ENCODE measurements around the gene JAK3. TPM values are rescaled to one million over a fixed set of nuclear protein-coding genes. Genes with fewer than 3 reads are reported as not detected.
"Not testable (repeated sequence)": the region's sequence is repeated elsewhere in the genome, so short reads cannot be mapped to it uniquely, and the experiment has no call there.

The JAK3 gene
- total and polyA plus RNA-seq, 2 donors (not counting 3 experiments of a cell fraction or from before 2014, with no cell fraction given), result 3.1 to 3.8 TPM

GRCh38 chr19:17778251-17778967 is 69.4 kb downstream of the JAK3 start:
- Histone ChIP-seq H3K9ac (replicated peaks; ENCODE audit: extremely low read depth, insufficient read depth, low read length) (no peak overlapping the region), H3K27me3 (ENCODE audit: control insufficient read depth in 2 of 2, insufficient read depth in 2 of 2, low read length in 2 of 2) (no peaks in the 10 kb centered on the region), H3K79me2 (ENCODE audit: control insufficient read depth, insufficient read depth, low read length) (no peaks in the 10 kb centered on the region), H3K4me3 (replicated peaks in 1 of 3; ENCODE audit: insufficient read depth in 1 of 3, low read depth in 1 of 3, low read length in 3 of 3) (peak overlapping the region in 1 of 3 experiments; percentile 19), H3K4me2 (ENCODE audit: insufficient read depth, low read length) (peak overlapping the region; percentile 1), H3K4me1 (ENCODE audit: control insufficient read depth, extremely low read depth, insufficient read depth, low read length) (no peaks in the 10 kb centered on the region), H3K27ac (ENCODE audit: insufficient read depth, low read depth, low read length) (no peak overlapping the region), H3K36me3 (ENCODE audit: control insufficient read depth in 2 of 2, extremely low read depth in 1 of 2, insufficient read depth in 2 of 2, low read length in 2 of 2) (no peaks in the 10 kb centered on the region), H4K20me1 (replicated peaks; ENCODE audit: control insufficient read depth, extremely low read depth, insufficient read depth, low read length) (no peaks in the 10 kb centered on the region), H2AFZ (ENCODE audit: low read depth, low read length) (peak overlapping the region; percentile 75), H3K9me1 (replicated peaks; ENCODE audit: control insufficient read depth, extremely low read depth, insufficient read depth, low read length) (no peaks in the 10 kb centered on the region), H3K9me3 (replicated peaks; ENCODE audit: control insufficient read depth, insufficient read depth, low read length) (no peaks in the 10 kb centered on the region)
- CTCF ChIA-PET, result interaction anchor here (1.0 to 1.6 kb wide), 2 partner anchors 12 to 81 kb away, joined by 3 to 5 read pairs; partner anchors contain the start of gene RPL18A
- BruUV-seq (replicated peaks), result no TSS peak
- POLR2A ChIA-PET, result interaction anchor here (0.9 kb wide), 1 partner anchor 81 kb away, joined by 3 read pairs; the partner anchor contains the start of gene RPL18A
- intact Hi-C loops (cut with micrococcal nuclease), result loop anchor here (5.0 kb wide), 1 partner anchor 326 kb away; no protein-coding TSS in a partner anchor
- peak; percentile 44 for DNase-seq (ENCODE audit: low read depth, low spot score)
- TF ChIP-seq FOS (IDR thresholded peaks at IDR 0.05; ENCODE audit: borderline replicate concordance, insufficient read depth, low read length) (no peak), JUN (IDR thresholded peaks at IDR 0.05; ENCODE audit: borderline replicate concordance, insufficient read depth, insufficient read length, low read depth) (no peak), GATA2 (IDR thresholded peaks at IDR 0.05; ENCODE audit: insufficient read depth, insufficient read length, low read depth, low read length) (no peak), POLR2A (IDR thresholded peaks at IDR 0.05; ENCODE audit: low read depth, low read length) (no peak), MAX (IDR thresholded peaks at IDR 0.05; ENCODE audit: insufficient read depth, insufficient read length) (no peak), POLR2AphosphoS5 (IDR thresholded peaks at IDR 0.05; ENCODE audit: insufficient read depth, low read depth, low read length) (no peak), MYC (IDR thresholded peaks at IDR 0.05; ENCODE audit: low read depth, low read length) (no peak), EZH2 (IDR thresholded peaks at IDR 0.05; ENCODE audit: borderline replicate concordance, low read depth, low read length, severe bottlenecking) (no peak)
- TF ChIP-seq, protein P1, sequence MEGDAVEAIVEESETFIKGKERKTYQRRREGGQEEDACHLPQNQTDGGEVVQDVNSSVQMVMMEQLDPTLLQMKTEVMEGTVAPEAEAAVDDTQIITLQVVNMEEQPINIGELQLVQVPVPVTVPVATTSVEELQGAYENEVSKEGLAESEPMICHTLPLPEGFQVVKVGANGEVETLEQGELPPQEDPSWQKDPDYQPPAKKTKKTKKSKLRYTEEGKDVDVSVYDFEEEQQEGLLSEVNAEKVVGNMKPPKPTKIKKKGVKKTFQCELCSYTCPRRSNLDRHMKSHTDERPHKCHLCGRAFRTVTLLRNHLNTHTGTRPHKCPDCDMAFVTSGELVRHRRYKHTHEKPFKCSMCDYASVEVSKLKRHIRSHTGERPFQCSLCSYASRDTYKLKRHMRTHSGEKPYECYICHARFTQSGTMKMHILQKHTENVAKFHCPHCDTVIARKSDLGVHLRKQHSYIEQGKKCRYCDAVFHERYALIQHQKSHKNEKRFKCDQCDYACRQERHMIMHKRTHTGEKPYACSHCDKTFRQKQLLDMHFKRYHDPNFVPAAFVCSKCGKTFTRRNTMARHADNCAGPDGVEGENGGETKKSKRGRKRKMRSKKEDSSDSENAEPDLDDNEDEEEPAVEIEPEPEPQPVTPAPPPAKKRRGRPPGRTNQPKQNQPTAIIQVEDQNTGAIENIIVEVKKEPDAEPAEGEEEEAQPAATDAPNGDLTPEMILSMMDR (IDR thresholded peaks at IDR 0.05; ENCODE audit: extremely low read depth in 1 of 2, insufficient read depth in 1 of 2, low read depth in 1 of 2, low read length in 2 of 2), result no peak
- FAIRE-seq, result peak; percentile 76
- dilution Hi-C loops (cut with MboI; ENCODE audit: extremely low pct_ligation_motif_present, low sequenced_read_pairs), result no loop called here

- H3K9me3 ChIP-seq (replicated peaks; ENCODE audit: control insufficient read depth, insufficient read depth, low read length); H3K4me1 ChIP-seq (ENCODE audit: control insufficient read depth, extremely low read depth, insufficient read depth, low read length); H3K9ac ChIP-seq (replicated peaks; ENCODE audit: extremely low read depth, insufficient read depth, low read length); dilution Hi-C loops (cut with MboI; ENCODE audit: extremely low pct_ligation_motif_present, low sequenced_read_pairs); H3K27ac ChIP-seq (ENCODE audit: insufficient read depth, low read depth, low read length); H3K36me3 ChIP-seq (ENCODE audit: control insufficient read depth in 2 of 2, extremely low read depth in 1 of 2, insufficient read depth in 2 of 2, low read length in 2 of 2); H2AFZ ChIP-seq (ENCODE audit: low read depth, low read length); H3K4me3 ChIP-seq (replicated peaks in 1 of 3; ENCODE audit: insufficient read depth in 1 of 3, low read depth in 1 of 3, low read length in 3 of 3); DNase-seq (ENCODE audit: low read depth, low spot score); H3K9me1 ChIP-seq (replicated peaks; ENCODE audit: control insufficient read depth, extremely low read depth, insufficient read depth, low read length); BruUV-seq (replicated peaks); H3K79me2 ChIP-seq (ENCODE audit: control insufficient read depth, insufficient read depth, low read length); H4K20me1 ChIP-seq (replicated peaks; ENCODE audit: control insufficient read depth, extremely low read depth, insufficient read depth, low read length); FAIRE-seq; H3K4me2 ChIP-seq (ENCODE audit: insufficient read depth, low read length); H3K27me3 ChIP-seq (ENCODE audit: control insufficient read depth in 2 of 2, insufficient read depth in 2 of 2, low read length in 2 of 2): not testable (repeated sequence)
- intact Hi-C loops (cut with micrococcal nuclease), result loop anchor here (5.0 kb wide), 1 partner anchor 326 kb away; no protein-coding TSS in a partner anchor
- ChIA-PET POLR2A (interaction anchor here (0.7 kb wide), 1 partner anchor 222 kb away, joined by 4 read pairs; no protein-coding TSS in a partner anchor), CTCF (interaction anchor here (1.0 kb wide), 1 partner anchor 11 kb away, joined by 6 read pairs; no protein-coding TSS in a partner anchor)
Measured at GRCh38 chr19:17777840-17778239, 69.9 kb downstream of the JAK3 start.

All from endothelial cell of umbilical vein (primary cell).